HG03442 (cell line): ENCODE data around the gene FBXL20.

Experiments
- ATAC-seq: cut with Tn5 transposase; IDR thresholded peaks from one replicate; pipeline ENCODE4 v1.9.1; 2021; ENCODE audit warnings: mild to moderate bottlenecking, moderate library complexity; ENCODE audit not compliant: unreplicated experiment

Gene FBXL20

DNA sequence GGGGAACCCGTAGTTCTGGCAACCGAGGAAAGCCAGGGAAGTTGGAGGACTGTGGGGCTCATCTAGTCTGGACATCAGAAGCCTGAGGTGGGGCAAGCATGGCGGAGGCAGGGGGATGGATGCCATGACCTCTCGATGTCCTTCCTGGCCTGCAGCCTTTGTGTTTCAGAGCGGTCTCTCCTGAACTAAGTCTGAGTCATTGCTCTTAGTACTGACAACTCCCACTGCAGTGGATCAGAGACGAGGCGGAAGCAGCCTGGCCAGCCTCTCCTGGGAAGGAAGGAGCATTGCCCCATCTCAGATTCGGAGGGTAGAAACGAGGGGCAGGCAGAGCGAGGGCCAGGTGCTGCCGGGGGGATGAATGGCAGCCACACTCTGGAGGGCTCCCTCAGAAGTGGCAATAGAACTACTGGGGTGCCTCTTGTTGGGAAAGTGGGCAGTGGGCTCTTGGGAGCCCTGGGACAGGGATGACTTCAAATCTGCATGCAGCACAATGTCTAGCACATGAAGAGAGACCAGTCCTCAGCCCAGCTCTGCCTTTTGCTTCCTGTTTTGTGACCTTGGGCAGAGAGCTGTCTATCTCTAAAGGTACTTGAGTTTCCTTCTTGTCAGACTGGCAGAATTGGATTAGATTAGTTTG, 172.0 kb downstream of the FBXL20 start:
- no peak for ATAC-seq

DNA sequence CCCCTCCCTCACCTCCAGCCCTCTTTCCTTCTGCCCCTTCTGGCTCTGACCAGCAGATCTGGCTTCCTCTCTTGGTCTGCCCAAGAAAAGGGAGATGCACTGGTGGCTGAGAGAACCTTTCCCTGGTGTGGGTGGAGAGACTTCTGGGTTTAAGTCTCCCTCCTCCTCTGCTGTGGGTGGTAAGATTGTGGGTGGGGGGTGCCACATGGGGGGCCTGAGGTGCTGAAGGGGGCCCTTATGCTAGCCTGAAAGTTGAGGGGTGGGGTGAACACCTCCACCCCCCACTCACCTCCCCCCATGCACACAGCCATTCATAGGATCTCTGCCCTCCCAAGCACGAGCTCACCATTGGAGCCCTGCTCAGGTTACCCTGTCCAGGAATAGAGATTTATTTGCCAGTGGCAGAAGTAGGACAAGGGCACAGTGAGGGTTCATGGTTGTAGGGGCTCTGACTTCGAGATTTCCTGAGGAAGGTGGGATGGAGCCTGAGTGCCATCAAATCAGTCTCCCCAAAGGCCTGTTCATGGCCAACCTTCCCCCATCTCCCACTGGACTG, 174.0 kb downstream of the FBXL20 start:
- ATAC-seq: no peak

DNA sequence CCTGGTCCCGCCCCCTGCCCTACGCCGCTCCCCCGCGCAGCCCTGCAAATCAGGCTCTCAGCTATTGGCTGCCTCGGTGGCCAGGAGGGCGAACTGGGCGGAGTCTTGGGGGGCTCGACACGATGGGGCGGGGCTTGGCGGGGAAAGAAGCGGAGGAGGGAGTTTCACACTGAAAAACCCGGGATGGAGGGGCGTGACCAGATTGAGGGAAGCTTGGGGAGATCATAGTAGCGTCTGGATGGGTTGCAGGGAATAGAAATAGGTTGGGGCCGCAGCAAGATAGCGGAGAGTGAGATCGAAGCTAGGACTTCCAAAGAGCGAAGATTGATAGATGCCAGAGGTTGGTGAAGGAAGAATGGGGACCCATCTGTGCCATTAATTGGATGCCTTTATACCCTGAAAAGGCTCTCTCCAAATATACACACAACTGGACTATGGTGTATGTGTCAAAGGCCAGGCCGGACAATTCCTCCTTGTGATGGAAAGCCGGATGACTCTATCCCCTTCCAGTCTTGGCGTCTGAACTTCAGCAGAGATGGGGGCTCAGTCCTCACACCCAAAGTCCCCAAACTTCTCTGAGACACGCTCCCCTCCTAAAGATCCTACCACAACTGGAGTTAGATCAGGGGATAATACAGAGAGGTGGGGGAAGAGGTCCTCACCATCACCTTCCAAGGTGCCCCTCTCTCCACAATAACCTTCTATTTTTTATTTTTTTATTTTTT, 175.3 kb downstream of the FBXL20 start:
- ATAC-seq: no peak

DNA sequence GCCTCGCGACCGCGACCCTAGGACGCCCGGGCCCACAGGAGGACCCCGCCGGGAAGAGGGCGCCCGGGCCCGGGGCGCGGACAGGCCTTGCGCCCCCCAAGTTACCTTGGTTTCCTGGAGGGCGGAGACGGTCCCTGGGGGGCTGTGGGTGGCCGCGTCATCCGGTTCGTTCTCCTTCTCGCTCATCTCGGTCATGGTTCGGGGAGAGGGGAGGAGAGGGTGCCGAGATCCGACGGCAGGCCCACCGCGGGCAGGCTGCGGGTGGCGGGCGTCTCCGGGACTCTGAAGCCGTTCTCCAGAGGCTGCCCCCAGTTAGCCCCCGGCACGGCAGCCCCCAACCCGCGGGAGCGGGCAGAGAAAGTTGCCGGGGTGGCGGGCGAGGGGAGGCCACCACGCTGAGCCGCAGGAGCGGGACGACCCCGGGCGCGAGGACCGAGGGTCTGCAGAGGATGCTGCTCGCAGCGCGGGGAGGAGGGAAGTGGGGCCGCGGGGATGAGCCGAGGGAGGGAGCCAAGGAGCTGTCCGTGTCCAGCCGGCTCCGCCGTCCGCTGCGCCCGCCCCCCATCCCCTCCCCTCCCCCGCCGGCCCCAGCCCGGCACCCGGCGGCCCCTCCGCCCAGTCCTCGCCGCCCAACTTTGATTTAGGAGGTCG, 176.0 kb downstream of the FBXL20 start, which contains the start of gene STAC2:
Gene STAC2 (minus strand): TSS at position 638 of the 651 bp plus-strand sequence. CDS start 443 bp downstream, at position 195.
- ATAC-seq: no peak

DNA sequence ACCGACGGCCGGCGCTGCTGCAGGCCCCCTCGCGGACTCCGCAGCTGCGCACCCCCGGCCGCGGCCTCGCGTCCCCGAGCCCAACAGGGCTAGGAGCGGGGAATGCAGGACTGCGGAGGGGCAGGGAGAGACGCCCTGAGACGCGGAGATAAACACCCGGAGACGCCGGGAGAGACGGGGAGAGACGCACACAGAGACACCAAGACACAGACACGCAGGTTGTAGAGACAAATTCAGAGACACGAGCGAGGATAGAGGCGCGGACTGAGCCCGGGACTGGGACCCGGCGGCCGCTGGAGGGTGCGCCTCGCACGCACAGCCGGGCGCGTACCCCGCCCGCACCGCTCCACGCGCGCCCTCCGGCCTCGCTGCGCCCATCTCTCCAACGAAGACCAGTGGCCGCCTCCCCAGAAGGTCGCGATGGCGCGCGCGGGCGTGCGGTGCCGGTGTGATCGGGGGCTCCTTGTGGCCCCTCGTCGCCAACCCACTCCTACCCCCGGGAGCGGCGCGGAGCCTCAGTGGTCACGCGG, 176.6 kb downstream of the FBXL20 start:
- ATAC-seq: no peak

- no peak for ATAC-seq
Observed at GRCh38 chr17:39223907-39224777, 177.3 kb downstream of the FBXL20 start.

DNA sequence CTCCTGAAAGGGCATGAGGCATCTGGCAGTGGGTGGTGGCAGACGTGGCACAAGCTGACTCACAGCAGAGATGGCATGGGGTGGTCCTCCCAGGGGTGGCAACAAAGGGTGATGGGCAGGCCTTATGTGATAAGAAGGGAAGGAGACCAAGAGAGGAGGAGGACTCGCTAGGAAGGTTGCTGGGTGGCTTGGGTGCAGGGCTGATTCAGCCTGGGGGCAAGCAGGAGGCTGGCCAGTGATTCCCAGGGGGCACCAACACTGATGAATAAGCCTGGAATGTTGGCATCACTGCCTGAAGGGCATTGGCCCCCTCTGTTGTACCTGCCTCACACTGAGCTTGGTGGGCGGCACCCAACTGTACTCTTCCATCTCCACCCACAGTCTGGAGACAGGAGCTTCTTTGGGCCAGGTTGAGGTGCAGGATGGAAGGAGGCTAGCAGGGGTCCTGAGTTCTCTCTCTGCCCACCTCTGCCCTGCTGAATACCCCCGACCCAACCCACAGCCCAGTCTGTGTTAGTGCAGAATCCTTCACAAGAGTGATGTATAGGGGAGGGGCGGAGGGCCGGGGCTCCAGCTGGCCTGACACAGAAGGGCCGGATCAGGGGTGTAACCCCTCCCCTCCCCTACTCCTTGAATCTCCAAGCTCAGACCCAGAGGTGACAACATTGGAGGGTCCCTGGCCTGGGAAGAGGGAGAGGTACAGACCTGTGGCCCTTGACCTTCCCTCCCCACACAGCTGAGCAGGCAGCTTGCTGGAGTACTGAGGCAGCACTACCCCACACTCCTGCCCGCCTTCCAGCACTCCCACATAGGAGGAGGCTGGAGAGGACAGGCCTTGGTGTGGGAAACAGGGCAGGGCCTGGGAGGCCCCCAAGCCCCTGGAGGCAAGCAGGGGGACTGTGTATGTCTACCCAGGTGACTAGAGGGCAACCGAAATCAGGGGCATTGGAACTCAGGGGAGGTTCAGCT, 178.3 kb downstream of the FBXL20 start:
- ATAC-seq: no peak

GRCh38 chr17:39222151-39222550, 179.3 kb downstream of the FBXL20 start:
- ATAC-seq: no peak

DNA sequence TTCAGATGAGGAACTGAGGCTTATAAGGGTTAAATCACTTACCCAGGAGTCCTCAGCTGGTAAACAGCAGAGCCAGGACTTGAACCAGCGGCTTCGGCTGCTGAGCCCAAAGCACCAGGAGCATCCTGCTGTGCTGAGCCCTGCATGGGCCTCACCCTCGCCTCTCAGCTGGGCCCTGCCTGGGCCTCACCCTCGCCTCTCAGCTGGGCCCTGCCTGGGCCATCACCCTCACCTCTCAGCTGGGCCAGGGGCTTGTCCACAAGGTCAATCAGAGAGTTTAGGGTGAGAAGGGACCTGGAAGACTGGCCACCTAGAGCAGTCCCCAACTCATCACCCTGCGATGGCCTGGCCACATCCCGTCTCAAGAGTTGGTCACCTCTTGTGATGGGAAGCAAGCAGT, 179.9 kb downstream of the FBXL20 start:
- no peak for ATAC-seq

DNA sequence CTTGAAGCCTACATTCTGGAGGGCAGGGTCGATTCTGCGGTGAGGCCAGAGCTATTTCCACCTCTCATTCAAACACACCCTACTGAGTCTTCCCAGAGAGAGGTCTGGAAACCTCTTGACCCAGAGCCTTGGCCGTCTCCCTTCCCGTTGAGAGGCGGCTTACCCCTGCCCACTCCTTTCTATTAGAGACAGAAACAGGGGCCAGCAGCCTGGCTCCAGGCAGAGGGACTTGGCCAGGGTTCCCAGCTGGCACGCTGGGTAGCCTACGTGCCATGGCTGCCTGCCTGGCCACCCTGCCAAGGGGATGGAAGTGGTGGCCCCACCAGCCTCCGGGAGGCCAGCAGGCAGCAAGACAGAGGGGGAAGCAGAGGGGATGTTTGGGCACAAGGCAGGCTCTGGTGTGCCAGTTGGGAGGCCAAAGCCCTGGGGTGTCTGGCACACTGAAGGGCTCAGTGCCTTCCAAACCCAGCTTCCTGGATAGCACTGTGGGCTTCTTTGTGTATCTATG, 181.7 kb downstream of the FBXL20 start:
- ATAC-seq: no peak

- no peak for ATAC-seq
Observed at GRCh38 chr17:39218906-39219305, 182.5 kb downstream of the FBXL20 start.

DNA sequence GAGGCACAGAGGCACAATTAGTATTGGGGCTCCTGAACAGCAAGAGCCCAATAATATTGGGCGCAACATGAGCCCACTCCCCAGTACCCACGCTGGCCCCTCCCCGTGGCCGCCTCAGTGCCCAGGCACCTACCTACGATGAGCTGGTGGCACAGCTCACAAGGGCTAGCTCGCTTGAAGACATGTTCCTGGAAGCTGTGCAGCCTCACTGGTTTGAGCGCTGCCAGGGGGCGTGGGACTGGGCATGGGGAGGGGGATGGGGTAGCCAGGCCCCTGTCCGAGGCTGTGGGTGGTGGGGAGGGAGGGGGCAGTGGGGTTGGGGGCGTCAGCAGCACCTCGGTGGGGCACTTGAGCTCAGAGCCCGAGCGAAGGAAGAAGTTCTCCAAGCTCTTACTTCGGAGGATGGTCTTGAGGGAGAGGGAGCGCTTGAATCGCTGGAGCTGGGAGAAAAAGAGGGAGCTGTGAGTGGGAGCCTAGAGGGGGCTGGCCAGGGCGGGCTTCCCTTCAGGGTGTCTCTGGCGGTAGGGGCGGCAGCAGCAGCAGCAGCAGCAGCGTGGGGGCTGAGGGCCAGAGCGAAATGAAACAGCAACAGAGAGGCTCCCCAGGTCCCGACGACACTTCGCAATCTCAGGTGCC, 183.6 kb downstream of the FBXL20 start:
- ATAC-seq: no peak

DNA sequence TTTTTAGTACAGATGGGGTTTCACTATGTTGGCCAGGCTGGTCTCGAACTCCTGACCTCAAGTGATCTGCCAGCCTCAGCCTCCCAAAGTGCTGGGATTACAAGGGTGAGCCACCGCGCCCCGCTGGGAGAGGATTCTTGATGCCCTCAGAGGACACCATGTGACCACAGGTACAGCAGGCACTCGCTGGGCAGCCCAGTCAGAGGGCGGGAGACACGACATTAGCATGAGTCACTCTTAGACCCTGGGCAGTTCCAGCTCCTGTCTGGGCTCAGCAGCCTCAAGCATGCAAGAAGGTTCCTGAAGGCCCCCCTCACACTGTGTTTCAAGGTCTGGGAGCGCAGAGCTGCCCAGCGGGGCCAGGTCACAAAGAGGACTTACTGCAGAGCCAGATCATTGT, 187.6 kb downstream of the FBXL20 start:
- ATAC-seq: no peak

GRCh38 chr17:39212841-39213480, 188.5 kb downstream of the FBXL20 start:
- ATAC-seq: no peak

- ATAC-seq: no peak
Observed at GRCh38 chr17:39212195-39212810, 189.1 kb downstream of the FBXL20 start.

- no peak for ATAC-seq
Observed at GRCh38 chr17:39210093-39210434, 191.4 kb downstream of the FBXL20 start.

- no peak for ATAC-seq
Observed at GRCh38 chr17:39209317-39210092, 191.9 kb downstream of the FBXL20 start.
